ENCODE data around the gene AQP6.
A peak's percentile ranks its signal among the peaks of the same experiment; 100 is the strongest.

AQP6 gene

GRCh38 chr12:49961111-49961922 lies 11.4 kb upstream of the AQP6 start, which contains the start of gene AQP5:
TSS of gene AQP5 (plus strand) at chr12:49961872. CDS start at chr12:49962018, 146 bp downstream.
- peaks cover 0 to 98% (median 50%) of the 10 kb centered on the region in 5 experiments for H3K27me3 ChIP-seq (replicated peaks in 2 of 5; ENCODE audit: control insufficient read depth in 4 of 5, insufficient read depth in 5 of 5, low read length in 4 of 5)

GRCh38 chr12:49961993-49962764 lies 10.6 kb upstream of the AQP6 start:
- Histone ChIP-seq H3K4me3 (ENCODE audit: control insufficient read depth in 1 of 7, extremely low read depth in 1 of 7, insufficient read depth in 4 of 7, low read depth in 2 of 7, low read length in 6 of 7) (no peak overlapping the region), H3K4me1 (ENCODE audit: control extremely low read depth in 1 of 4, control insufficient read depth in 4 of 4, insufficient read depth in 4 of 4, low read length in 3 of 4) (peaks cover 0 to 28% (median 20%) of the 10 kb centered on the region in 4 experiments), H3K27me3 (replicated peaks in 2 of 5; ENCODE audit: control insufficient read depth in 4 of 5, insufficient read depth in 5 of 5, low read length in 4 of 5) (peaks cover 0 to 94% (median 44%) of the 10 kb centered on the region in 5 experiments), H3K9me3 (ENCODE audit: control extremely low read depth in 1 of 5, control insufficient read depth in 4 of 5, insufficient read depth in 2 of 5, low read depth in 1 of 5, low read length in 4 of 5) (no peaks in the 10 kb centered on the region), H3K36me3 (ENCODE audit: control insufficient read depth in 4 of 4, insufficient read depth in 4 of 4, low read length in 3 of 4) (no peaks in the 10 kb centered on the region), H3K27ac (ENCODE audit: insufficient read depth in 1 of 2, low read depth in 1 of 2, low read length in 2 of 2, poor library complexity in 1 of 2, severe bottlenecking in 2 of 2) (no peak overlapping the region)
- ChIA-PET CTCF (interaction anchor here (1.0 to 12.6 kb wide), 6 partner anchors 15 to 105 kb away, joined by 3 to 209 read pairs (median 14); partner anchors contain the start of gene AQP2), POLR2A (no interaction called here)
- WGBS (ENCODE audit: insufficient coverage): 39% methylated on average over 37 of the region's 37 CpGs
- DNase-seq: no peak

More at GRCh38 chr12:49961111-49961922, 11.4 kb upstream of the AQP6 start, which contains the start of gene AQP5:
- 4% methylated on average over 86 of the region's 111 CpGs for WGBS (ENCODE audit: insufficient coverage)
- Histone ChIP-seq H3K4me1 (ENCODE audit: control extremely low read depth in 1 of 4, control insufficient read depth in 4 of 4, insufficient read depth in 4 of 4, low read length in 3 of 4) (peaks cover 0 to 28% (median 19%) of the 10 kb centered on the region in 4 experiments), H3K4me3 (ENCODE audit: control insufficient read depth in 1 of 7, extremely low read depth in 1 of 7, insufficient read depth in 4 of 7, low read depth in 2 of 7, low read length in 6 of 7) (peak within 1 kb of the TSS in 3 of 7 experiments; percentile 19 to 51 (median 34)), H3K9me3 (ENCODE audit: control extremely low read depth in 1 of 5, control insufficient read depth in 4 of 5, insufficient read depth in 2 of 5, low read depth in 1 of 5, low read length in 4 of 5) (no peaks in the 10 kb centered on the region), H3K27ac (ENCODE audit: insufficient read depth in 1 of 2, low read depth in 1 of 2, low read length in 2 of 2, poor library complexity in 1 of 2, severe bottlenecking in 2 of 2) (no peak within 1 kb of the TSS), H3K36me3 (ENCODE audit: control insufficient read depth in 4 of 4, insufficient read depth in 4 of 4, low read length in 3 of 4) (no peaks in the 10 kb centered on the region)
- POLR2A ChIA-PET: no interaction called here
- CTCF ChIA-PET: interaction anchor here (1.0 to 12.6 kb wide), 6 partner anchors 14 to 106 kb away, joined by 3 to 209 read pairs (median 14); partner anchors contain the start of gene AQP2
- DNase-seq: no peak

GRCh38 chr12:49962861-49963765 lies 9.6 kb upstream of the AQP6 start:
- Histone ChIP-seq H3K27me3 (replicated peaks in 2 of 5; ENCODE audit: control insufficient read depth in 4 of 5, insufficient read depth in 5 of 5, low read length in 4 of 5) (peaks cover 0 to 89% (median 38%) of the 10 kb centered on the region in 5 experiments), H3K4me1 (ENCODE audit: control extremely low read depth in 1 of 4, control insufficient read depth in 4 of 4, insufficient read depth in 4 of 4, low read length in 3 of 4) (peaks cover 0 to 38% (median 28%) of the 10 kb centered on the region in 4 experiments), H3K9me3 (ENCODE audit: control extremely low read depth in 1 of 5, control insufficient read depth in 4 of 5, insufficient read depth in 2 of 5, low read depth in 1 of 5, low read length in 4 of 5) (no peaks in the 10 kb centered on the region), H3K4me3 (ENCODE audit: control insufficient read depth in 1 of 7, extremely low read depth in 1 of 7, insufficient read depth in 4 of 7, low read depth in 2 of 7, low read length in 6 of 7) (no peak overlapping the region), H3K27ac (ENCODE audit: insufficient read depth in 1 of 2, low read depth in 1 of 2, low read length in 2 of 2, poor library complexity in 1 of 2, severe bottlenecking in 2 of 2) (no peak overlapping the region), H3K36me3 (ENCODE audit: control insufficient read depth in 4 of 4, insufficient read depth in 4 of 4, low read length in 3 of 4) (no peaks in the 10 kb centered on the region)
- no peak for DNase-seq
- WGBS (ENCODE audit: insufficient coverage): 81% methylated on average over 17 of the region's 21 CpGs
- ChIA-PET CTCF (interaction anchor here (0.9 to 12.6 kb wide), 7 partner anchors 16 to 104 kb away, joined by 3 to 209 read pairs (median 44); partner anchors contain the start of gene AQP2), POLR2A (no interaction called here)

GRCh38 chr12:49963976-49964815 lies 8.6 kb upstream of the AQP6 start:
- Histone ChIP-seq H3K36me3 (ENCODE audit: control insufficient read depth in 4 of 4, insufficient read depth in 4 of 4, low read length in 3 of 4) (no peaks in the 10 kb centered on the region), H3K4me1 (ENCODE audit: control extremely low read depth in 1 of 4, control insufficient read depth in 4 of 4, insufficient read depth in 4 of 4, low read length in 3 of 4) (peaks cover 0 to 46% (median 34%) of the 10 kb centered on the region in 4 experiments), H3K4me3 (ENCODE audit: control insufficient read depth in 1 of 7, extremely low read depth in 1 of 7, insufficient read depth in 4 of 7, low read depth in 2 of 7, low read length in 6 of 7) (no peak overlapping the region), H3K27me3 (replicated peaks in 2 of 5; ENCODE audit: control insufficient read depth in 4 of 5, insufficient read depth in 5 of 5, low read length in 4 of 5) (peaks cover 0 to 78% (median 31%) of the 10 kb centered on the region in 5 experiments), H3K27ac (ENCODE audit: insufficient read depth in 1 of 2, low read depth in 1 of 2, low read length in 2 of 2, poor library complexity in 1 of 2, severe bottlenecking in 2 of 2) (no peak overlapping the region), H3K9me3 (ENCODE audit: control extremely low read depth in 1 of 5, control insufficient read depth in 4 of 5, insufficient read depth in 2 of 5, low read depth in 1 of 5, low read length in 4 of 5) (no peaks in the 10 kb centered on the region)
- ChIA-PET CTCF (interaction anchor here (0.9 to 12.6 kb wide), 9 partner anchors 10 to 103 kb away, joined by 3 to 209 read pairs (median 56); no protein-coding TSS in a partner anchor), POLR2A (interaction anchor here (0.9 kb wide), 1 partner anchor 61 kb away, joined by 3 read pairs; the partner anchor contains the start of gene RACGAP1)
- DNase-seq: no peak
- WGBS (ENCODE audit: insufficient coverage): 94% methylated on average over 16 of the region's 17 CpGs

GRCh38 chr12:49964849-49965624 lies 7.7 kb upstream of the AQP6 start:
- H3K27me3 ChIP-seq (replicated peaks in 2 of 5; ENCODE audit: control insufficient read depth in 4 of 5, insufficient read depth in 5 of 5, low read length in 4 of 5): peaks cover 0 to 70% (median 23%) of the 10 kb centered on the region in 5 experiments
- no peak overlapping the region for H3K4me3 ChIP-seq (ENCODE audit: control insufficient read depth in 1 of 7, extremely low read depth in 1 of 7, insufficient read depth in 4 of 7, low read depth in 2 of 7, low read length in 6 of 7)
- WGBS (ENCODE audit: insufficient coverage): 71% methylated on average over 9 of the region's 13 CpGs
- peaks cover 0 to 47% (median 36%) of the 10 kb centered on the region in 4 experiments for H3K4me1 ChIP-seq (ENCODE audit: control extremely low read depth in 1 of 4, control insufficient read depth in 4 of 4, insufficient read depth in 4 of 4, low read length in 3 of 4)
- ChIA-PET POLR2A (interaction anchor here (0.9 kb wide), 1 partner anchor 61 kb away, joined by 3 read pairs; the partner anchor contains the start of gene RACGAP1), CTCF (interaction anchor here (1.3 to 12.6 kb wide), 16 partner anchors 9 to 200 kb away, joined by 3 to 209 read pairs (median 30); partner anchors contain the start of gene RACGAP1)
- DNase-seq: no peak
- H3K9me3 ChIP-seq (ENCODE audit: control extremely low read depth in 1 of 5, control insufficient read depth in 4 of 5, insufficient read depth in 2 of 5, low read depth in 1 of 5, low read length in 4 of 5): no peaks in the 10 kb centered on the region
- no peak overlapping the region for H3K27ac ChIP-seq (ENCODE audit: insufficient read depth in 1 of 2, low read depth in 1 of 2, low read length in 2 of 2, poor library complexity in 1 of 2, severe bottlenecking in 2 of 2)
- no peaks in the 10 kb centered on the region for H3K36me3 ChIP-seq (ENCODE audit: control insufficient read depth in 4 of 4, insufficient read depth in 4 of 4, low read length in 3 of 4)
